ENCODE results near the gene RER1.

DNA sequence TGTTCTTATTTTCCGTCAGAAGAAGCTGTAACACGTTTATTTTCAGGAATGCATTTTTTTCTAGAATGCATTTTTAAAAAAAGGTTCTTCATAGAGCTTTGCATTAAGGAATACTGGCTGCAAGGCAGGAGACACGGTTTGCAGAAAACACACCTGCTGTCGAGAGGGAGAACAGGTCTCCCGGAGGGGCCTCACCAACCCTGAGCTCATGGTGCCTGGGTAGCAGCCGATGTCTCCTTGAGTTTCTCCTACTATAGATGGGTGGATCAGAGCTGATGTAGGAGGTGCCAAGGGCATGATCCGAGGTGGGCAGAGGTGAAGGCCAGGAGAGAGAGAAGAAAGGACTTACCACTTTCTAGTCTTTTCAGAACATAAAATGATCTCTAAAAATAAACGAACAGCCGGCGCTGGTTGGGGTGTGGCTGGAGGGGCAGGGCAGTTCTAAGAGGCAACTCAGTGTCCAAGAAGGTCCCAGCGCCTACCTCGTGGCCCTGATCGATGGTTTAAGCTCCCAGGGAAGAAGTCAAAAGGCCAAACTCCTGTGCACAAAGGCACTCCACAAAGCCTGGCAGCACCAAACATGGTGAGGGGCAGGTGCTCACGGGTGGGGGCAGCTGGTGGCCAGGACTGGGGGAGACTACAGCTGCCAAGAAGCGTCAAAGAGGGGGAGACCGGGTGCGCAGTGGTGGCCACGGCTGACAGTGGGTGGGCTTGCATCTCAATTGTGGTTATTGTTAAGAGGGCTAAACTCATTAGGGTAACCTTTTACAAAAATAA lies 12.5 kb upstream of the RER1 start:
- no peak for TF ChIP-seq EZH2 (optimal IDR thresholded peaks at IDR 0.05; ENCODE audit: low read depth, low read length)
- TF ChIP-seq, protein P1, sequence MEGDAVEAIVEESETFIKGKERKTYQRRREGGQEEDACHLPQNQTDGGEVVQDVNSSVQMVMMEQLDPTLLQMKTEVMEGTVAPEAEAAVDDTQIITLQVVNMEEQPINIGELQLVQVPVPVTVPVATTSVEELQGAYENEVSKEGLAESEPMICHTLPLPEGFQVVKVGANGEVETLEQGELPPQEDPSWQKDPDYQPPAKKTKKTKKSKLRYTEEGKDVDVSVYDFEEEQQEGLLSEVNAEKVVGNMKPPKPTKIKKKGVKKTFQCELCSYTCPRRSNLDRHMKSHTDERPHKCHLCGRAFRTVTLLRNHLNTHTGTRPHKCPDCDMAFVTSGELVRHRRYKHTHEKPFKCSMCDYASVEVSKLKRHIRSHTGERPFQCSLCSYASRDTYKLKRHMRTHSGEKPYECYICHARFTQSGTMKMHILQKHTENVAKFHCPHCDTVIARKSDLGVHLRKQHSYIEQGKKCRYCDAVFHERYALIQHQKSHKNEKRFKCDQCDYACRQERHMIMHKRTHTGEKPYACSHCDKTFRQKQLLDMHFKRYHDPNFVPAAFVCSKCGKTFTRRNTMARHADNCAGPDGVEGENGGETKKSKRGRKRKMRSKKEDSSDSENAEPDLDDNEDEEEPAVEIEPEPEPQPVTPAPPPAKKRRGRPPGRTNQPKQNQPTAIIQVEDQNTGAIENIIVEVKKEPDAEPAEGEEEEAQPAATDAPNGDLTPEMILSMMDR (IDR thresholded peaks at IDR 0.05; ENCODE audit: low read length): no peak
